ENCODE measurements around the gene TH. TPM values are rescaled to one million over a fixed set of nuclear protein-coding genes. Genes with fewer than 3 reads are reported as not detected.

Gene TH
- not detected for polyA plus RNA-seq (2013, experiment 1 of 2; ENCODE audit: insufficient read length)
- polyA plus RNA-seq (2013, experiment 2 of 2; ENCODE audit: insufficient read length): not detected

GRCh38 chr11:2171591-2172003, at the start of gene TH:
TSS of gene TH (minus strand) at chr11:2171815. CDS start at chr11:2171786, 29 bp downstream.
- no peak for DNase-seq

- DNase-seq: no peak
These were observed 49.4 kb upstream of the TH start for GRCh38 chr11:2221024-2221423.

- no peak for DNase-seq
These were observed 48.7 kb upstream of the TH start for GRCh38 chr11:2220173-2220771.

GRCh38 chr11:2219318-2220017, 47.9 kb upstream of the TH start:
- DNase-seq: no peak

GRCh38 chr11:2218031-2218633, 46.5 kb upstream of the TH start:
- no peak for DNase-seq

GRCh38 chr11:2217211-2218030, 45.8 kb upstream of the TH start:
- DNase-seq: no peak

GRCh38 chr11:2216400-2217064, 44.9 kb upstream of the TH start:
- no peak for DNase-seq

- no peak for DNase-seq
These were observed 44.2 kb upstream of the TH start for GRCh38 chr11:2215561-2216399.

GRCh38 chr11:2215230-2215560, 43.6 kb upstream of the TH start:
- no peak for DNase-seq

- no peak for DNase-seq
These were observed 43.1 kb upstream of the TH start for GRCh38 chr11:2214527-2215229.

GRCh38 chr11:2213890-2214526, 42.4 kb upstream of the TH start:
- DNase-seq: no peak

GRCh38 chr11:2213384-2213842, 41.8 kb upstream of the TH start:
- DNase-seq: no peak

GRCh38 chr11:2212411-2213251, 41.0 kb upstream of the TH start:
- DNase-seq: no peak

- no peak for DNase-seq
These were observed 39.7 kb upstream of the TH start for GRCh38 chr11:2211113-2211971.

GRCh38 chr11:2210366-2211112, 38.9 kb upstream of the TH start:
- DNase-seq: no peak

GRCh38 chr11:2209900-2210321, 38.3 kb upstream of the TH start:
- DNase-seq: no peak

- no peak for DNase-seq
These were observed 37.8 kb upstream of the TH start for GRCh38 chr11:2209370-2209801.
